Measurements from ENCODE around the gene CASP14. TPM values are rescaled to one million over a fixed set of nuclear protein-coding genes. Genes with fewer than 3 reads are reported as not detected.
"Not testable (repeated sequence)": the region's sequence is repeated elsewhere in the genome, so short reads cannot be mapped to it uniquely, and the experiment has no call there.

Gene CASP14
- total and polyA plus RNA-seq, 11 donors: not detected

- Histone ChIP-seq H3K27ac (no peak overlapping the region), H3K27me3 (peaks cover 0 to 21% (median 3%) of the 10 kb centered on the region in 9 donors), H3K36me3 (no peaks in the 10 kb centered on the region), H3K4me1 (no peaks in the 10 kb centered on the region), H3K4me3 (no peak overlapping the region), H3K9me3 (no peaks in the 10 kb centered on the region)
- intact Hi-C loops (cut with DNase I): no loop called here
- TF ChIP-seq POLR2A (IDR thresholded peaks at IDR 0.05) (no peak), CTCF (IDR thresholded peaks at IDR 0.05) (no peak)
- DNase-seq (no peak), ATAC-seq (no peak)
- 73 to 85% (median 79%) methylated on average over 11 of the region's 11 CpGs for WGBS, 4 donors
Measured at GRCh38 chr19:15047680-15048079, 1.6 kb upstream of the CASP14 start.

- ATAC-seq (no peak), DNase-seq (no peak)
- no peaks in the 10 kb centered on the region for H3K9me3 ChIP-seq
- 65 to 73% (median 71%) methylated on average over 5 of the region's 5 CpGs for WGBS, 4 donors
- intact Hi-C loops (cut with DNase I): no loop called here
- no peak for TF ChIP-seq POLR2A (IDR thresholded peaks at IDR 0.05)
- TF ChIP-seq CTCF (IDR thresholded peaks at IDR 0.05): no peak
- H3K4me1 ChIP-seq: no peaks in the 10 kb centered on the region
- no peak overlapping the region for H3K4me3 ChIP-seq
- no peaks in the 10 kb centered on the region for H3K36me3 ChIP-seq
- peaks cover 0 to 21% (median 3%) of the 10 kb centered on the region in 9 donors for H3K27me3 ChIP-seq
- H3K27ac ChIP-seq: no peak overlapping the region
Measured at GRCh38 chr19:15048128-15048527, 1.2 kb upstream of the CASP14 start.

DNA sequence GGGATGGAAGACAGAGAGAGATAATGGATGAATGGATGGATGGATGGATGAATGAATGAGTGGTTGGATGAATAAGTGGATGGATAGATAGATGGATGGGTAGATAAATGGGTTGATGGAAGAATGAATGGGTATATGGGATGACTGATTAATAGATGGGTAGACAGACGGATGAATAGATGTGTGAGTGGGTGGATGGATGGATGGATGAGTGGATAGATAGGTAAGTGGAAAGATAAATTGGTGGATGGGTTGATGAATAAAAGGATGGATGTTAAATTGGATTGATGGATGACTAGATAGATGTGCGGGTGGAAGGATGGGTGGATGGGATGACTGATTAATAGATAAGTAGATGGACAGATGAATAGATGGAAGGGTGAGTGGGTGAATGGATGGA lies 1.4 kb downstream of the CASP14 start:
- no peaks in the 10 kb centered on the region for H3K9me3 ChIP-seq
- no peak overlapping the region for H3K27ac ChIP-seq
- TF ChIP-seq CTCF (IDR thresholded peaks at IDR 0.05) (no peak), POLR2A (IDR thresholded peaks at IDR 0.05) (no peak)
- H3K4me3 ChIP-seq: no peak overlapping the region
- no peaks in the 10 kb centered on the region for H3K36me3 ChIP-seq
- H3K4me1 ChIP-seq: no peaks in the 10 kb centered on the region
- intact Hi-C loops (cut with DNase I): no loop called here
- DNase-seq: no peak
- no peak for ATAC-seq
- peaks cover 0 to 23% (median 3%) of the 10 kb centered on the region in 9 donors for H3K27me3 ChIP-seq
- 81 to 91% (median 87%) methylated on average over 2 of the region's 2 CpGs for WGBS, 4 donors

DNA sequence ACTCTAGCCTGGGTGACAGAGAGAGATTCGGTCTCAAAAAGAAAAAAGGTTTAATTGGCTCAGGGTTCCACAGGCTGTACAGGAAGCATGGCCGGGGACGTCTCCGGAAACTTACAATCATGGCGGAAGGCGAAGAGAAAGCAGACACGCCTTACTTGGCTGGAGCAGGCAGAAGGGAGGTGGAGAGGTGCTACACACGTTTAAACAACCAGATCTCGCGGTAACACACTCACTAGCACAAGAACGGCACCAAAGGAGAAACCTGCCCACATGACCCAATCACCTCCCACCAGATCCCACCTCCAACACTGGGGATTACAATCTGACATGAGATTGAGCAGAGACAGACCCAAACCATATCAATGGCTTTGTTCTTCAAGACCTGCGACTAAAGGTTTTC lies 12.8 kb downstream of the CASP14 start:
- intact Hi-C loops (cut with DNase I): no loop called here
- Histone ChIP-seq H3K36me3 (no peaks in the 10 kb centered on the region), H3K9me3 (no peaks in the 10 kb centered on the region), H3K4me3 (no peak overlapping the region), H3K27ac (no peak overlapping the region), H3K27me3 (peaks cover 0 to 26% (median 0%) of the 10 kb centered on the region in 9 donors), H3K4me1 (no peaks in the 10 kb centered on the region)
- DNase-seq (no peak), ATAC-seq (no peak)
- no peak for TF ChIP-seq CTCF (IDR thresholded peaks at IDR 0.05)
- no peak for TF ChIP-seq POLR2A (IDR thresholded peaks at IDR 0.05)
- WGBS, 4 donors: 76 to 81% (median 77%) methylated on average over 12 of the region's 12 CpGs

DNA sequence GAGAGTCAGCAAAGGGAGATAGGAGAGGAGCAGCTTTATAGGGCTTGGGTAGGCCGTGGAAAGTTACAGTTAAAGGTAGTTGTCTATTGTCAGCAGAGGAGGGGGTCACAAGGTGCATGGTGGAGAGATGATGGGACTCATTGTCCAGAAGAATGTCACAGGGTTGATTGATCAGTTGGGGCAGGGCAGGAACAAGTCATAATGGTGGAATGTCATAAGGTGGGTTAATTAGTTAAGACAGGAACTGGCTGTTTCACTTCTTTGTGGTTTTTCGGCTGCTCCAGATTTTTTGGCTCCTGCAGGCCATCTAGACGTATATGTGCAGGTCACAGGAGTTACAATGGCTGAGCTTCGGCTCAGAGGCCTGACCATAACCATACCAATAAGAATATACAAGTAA lies 21.1 kb downstream of the CASP14 start:
- peaks cover 0 to 22% (median 4%) of the 10 kb centered on the region in 9 donors for H3K27me3 ChIP-seq
- 52 to 74% (median 61%) methylated on average over 4 of the region's 4 CpGs for WGBS, 4 donors
- H3K9me3 ChIP-seq; intact Hi-C loops (cut with DNase I); H3K4me3 ChIP-seq; H3K4me1 ChIP-seq; H3K36me3 ChIP-seq; H3K27ac ChIP-seq; DNase-seq; ATAC-seq: not testable (repeated sequence)
